T-cell (primary cell): ENCODE results near the gene MPEG1. TPM values are rescaled to one million over a fixed set of nuclear protein-coding genes. Genes with fewer than 3 reads are reported as not detected.

Experiments used
- ATAC-seq, 4 experiments: fragments of 200-7000 bp in 3 of 4; fragments of 150-1000 bp in 1 of 4; cut with Tn5 transposase; replicated peaks in 1 of 4; 1 replicate in 3 of 4; 2 replicates in 1 of 4; pipeline ENCODE4 v1.10.0; 2021; ENCODE audit warnings: moderate library complexity in 3 of 4, mild to moderate bottlenecking in 2 of 4, moderate number of reproducible peaks in 1 of 4
- CTCF ChIA-PET, 2 donors: fragments of 300-600 bp; sonication (Branson Sonifier 250); formaldehyde crosslinking; loops; one replicate each; lab custom pipeline; 2022; ENCODE audit warnings: antibody characterized with exemption in 2 of 2; lab: Charles Lee
- POLR2A ChIA-PET, 2 donors: fragments of 300-600 bp; sonication (Branson Sonifier 250); formaldehyde crosslinking; loops; one replicate each; lab custom pipeline; 2022; ENCODE audit warnings: antibody characterized with exemption in 2 of 2; lab: Charles Lee
- DNase-seq, 35 experiments: peaks; one replicate each; pipeline versions ENCODE4 v3.0.0 to v3.0.0-alpha.2; 2013 to 2023
- H3K27ac ChIP-seq: one replicate; pipeline ENCODE4 v1.5.1; 2013; ENCODE audit warnings: low read length
- H3K27me3 ChIP-seq, 2 experiments: replicated peaks in 1 of 2; 1 replicate in 1 of 2; 2 replicates in 1 of 2; pipeline versions ENCODE4 v1.6.1 to v1.7.0; 2013; ENCODE audit warnings: low read length in 1 of 2, mixed read lengths in 1 of 2; ENCODE audit not compliant: control insufficient read depth in 2 of 2, insufficient read depth in 2 of 2; ENCODE audit errors: extremely low read depth in 1 of 2
- H3K36me3 ChIP-seq, 2 donors: 1 replicate in 1 of 2; 2 replicates in 1 of 2; pipeline versions ENCODE4 v1.6.1 to v1.7.0; 2013; ENCODE audit warnings: low read length in 1 of 2; ENCODE audit not compliant: control insufficient read depth in 2 of 2, insufficient read depth in 1 of 2; ENCODE audit errors: extremely low read depth in 1 of 2
- H3K4me1 ChIP-seq, 2 experiments: 1 replicate in 1 of 2; 2 replicates in 1 of 2; pipeline versions ENCODE4 v1.6.1 to v1.7.0; 2013; ENCODE audit warnings: low read length in 2 of 2, mixed read lengths in 1 of 2; ENCODE audit not compliant: insufficient read depth in 2 of 2, control insufficient read depth in 1 of 2; ENCODE audit errors: extremely low read depth in 1 of 2
- H3K4me3 ChIP-seq, 2 donors: 1 replicate in 1 of 2; 2 replicates in 1 of 2; pipeline versions ENCODE4 v1.5.1 to v1.7.0; 2013; ENCODE audit warnings: mild to moderate bottlenecking in 2 of 2, low read length in 1 of 2, moderate library complexity in 1 of 2; ENCODE audit not compliant: control insufficient read depth in 1 of 2; ENCODE audit errors: extremely low read depth in 1 of 2
- H3K9me3 ChIP-seq: 2 replicates; pipeline ENCODE4 v1.7.0; 2013
- H3K27ac Mint-ChIP-seq, 2 donors: one replicate each; pipeline ENCODE4 v1.8.0; 2020 to 2021; ENCODE audit warnings: mild to moderate bottlenecking in 2 of 2, mixed read lengths in 2 of 2
- H3K27me3 Mint-ChIP-seq, 2 donors: one replicate each; pipeline ENCODE4 v1.8.0; 2021 to 2022; ENCODE audit warnings: mixed read lengths in 2 of 2
- H3K36me3 Mint-ChIP-seq: one replicate; pipeline ENCODE4 v1.8.0; 2021; ENCODE audit warnings: mixed read lengths
- H3K4me1 Mint-ChIP-seq, 3 donors: one replicate each; pipeline ENCODE4 v1.8.0; 2020 to 2022; ENCODE audit warnings: mixed read lengths in 3 of 3, mild to moderate bottlenecking in 1 of 3
- H3K4me3 Mint-ChIP-seq, 3 donors: one replicate each; pipeline ENCODE4 v1.8.0; 2020 to 2022; ENCODE audit warnings: mild to moderate bottlenecking in 3 of 3, mixed read lengths in 3 of 3, moderate library complexity in 3 of 3
- H3K9me3 Mint-ChIP-seq, 3 donors: one replicate each; pipeline ENCODE4 v1.8.0; 2020 to 2022; ENCODE audit warnings: mixed read lengths in 3 of 3
- WGBS: methylation state at CpG from one replicate; pipeline ENCODE4 v1.1.5; 2013; ENCODE audit warnings: missing lambda C conversion rate; ENCODE audit not compliant: insufficient coverage; 5-methylcytosine and 5-hydroxymethylcytosine counted together
- total RNA-seq, 35 experiments: library from RNA in 6 of 35; stranded (reverse) in 6 of 35; fragments of 120-200 nt in 1 of 35; gene quantifications; one replicate each; pipeline versions ENCODE4 v1.2.1 to v1.2.4 and lab custom pipeline; 2013 to 2026

The MPEG1 gene
- total RNA-seq, 5 donors from 2014 or later (not counting 1 experiment from before 2014, with no cell fraction given): 0.93 to 3.0 (median 1.4) TPM

GRCh38 chr11:59173964-59174663 lies 38.6 kb downstream of the MPEG1 start:
- Mint-ChIP-seq H3K36me3 (no peaks in the 10 kb centered on the region), H3K4me3 (peak overlapping the region in 2 of 3 donors; percentile 4 to 90), H3K27me3 (peaks cover 6 to 7% of the 10 kb centered on the region in 2 donors), H3K27ac (no peak overlapping the region), H3K4me1 (peaks cover 7 to 14% (median 9%) of the 10 kb centered on the region in 3 donors), H3K9me3 (no peaks in the 10 kb centered on the region)
- no peak overlapping the region for H3K4me3 ChIP-seq
- H3K9me3 ChIP-seq: no peaks in the 10 kb centered on the region
- peaks cover 2 to 19% of the 10 kb centered on the region in 2 experiments for H3K4me1 ChIP-seq
- H3K27me3 ChIP-seq: peaks cover 0 to 10% of the 10 kb centered on the region in 2 experiments
- no peaks in the 10 kb centered on the region for H3K36me3 ChIP-seq
- DNase-seq: no peak
- no peak overlapping the region for H3K27ac ChIP-seq
- POLR2A ChIA-PET: no interaction called here
- CTCF ChIA-PET: interaction anchor here (0.7 to 2.2 kb wide), 5 partner anchors 12 to 32 kb away, joined by 3 to 7 read pairs (median 3); no protein-coding TSS in a partner anchor
- no peak for ATAC-seq
- 100% methylated on average over 2 of the region's 7 CpGs for WGBS

DNA sequence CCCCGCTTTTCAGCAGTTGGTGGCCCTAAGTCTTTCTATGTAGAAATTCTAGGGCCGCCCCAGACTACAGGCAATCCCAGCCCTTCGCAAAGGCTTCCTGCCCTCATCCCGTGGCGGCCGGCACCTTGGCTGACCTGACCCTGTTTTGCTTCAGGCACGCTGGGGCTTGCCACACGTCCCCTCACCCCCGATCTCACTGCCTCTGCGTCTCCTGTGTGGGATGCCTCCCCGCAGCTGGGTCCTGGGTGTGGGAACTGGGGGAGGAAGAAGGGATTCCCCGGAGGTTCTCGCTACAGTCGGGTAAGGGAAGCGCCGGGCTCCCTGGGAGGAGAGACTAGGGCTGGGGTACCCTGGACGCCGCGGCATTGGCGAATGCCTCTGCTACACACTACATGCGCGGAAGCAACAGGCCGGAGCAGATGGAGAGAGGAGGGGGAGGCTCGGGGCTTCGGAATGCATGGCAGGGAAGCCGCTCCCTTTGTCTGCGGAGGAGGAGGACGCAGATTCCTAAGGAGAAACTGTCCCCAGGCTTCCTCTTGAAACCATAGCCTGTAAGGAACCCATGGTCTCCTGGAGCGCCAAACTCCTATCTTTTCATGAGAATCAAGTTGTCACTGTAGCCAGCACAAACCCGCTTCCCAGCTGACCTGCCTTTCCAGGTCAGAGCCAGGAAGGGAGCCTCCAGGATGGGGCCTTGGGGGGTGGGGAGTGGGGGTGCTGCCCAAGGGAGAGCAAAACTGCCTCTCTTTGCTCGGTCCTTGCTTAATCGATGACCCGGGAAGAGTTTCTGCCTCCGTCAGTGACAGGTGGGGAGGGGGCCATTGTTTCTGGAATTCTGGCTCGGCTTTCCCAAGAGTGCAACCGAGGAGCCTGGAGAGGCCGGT lies 39.4 kb downstream of the MPEG1 start:
- no peaks in the 10 kb centered on the region for H3K9me3 ChIP-seq
- DNase-seq (peak in 7 of 35 experiments; percentile 2 to 42 (median 9)), ATAC-seq (no peak)
- H3K36me3 Mint-ChIP-seq: no peaks in the 10 kb centered on the region
- H3K27ac ChIP-seq: no peak overlapping the region
- H3K27ac Mint-ChIP-seq: peak overlapping the region in 1 of 2 donors; percentile 58
- H3K4me3 ChIP-seq: peak overlapping the region; percentile 47 to 71
- no peaks in the 10 kb centered on the region for H3K36me3 ChIP-seq
- ChIA-PET CTCF (interaction anchor here (1.8 to 2.4 kb wide), 6 partner anchors 9 to 257 kb away, joined by 3 to 29 read pairs (median 8); partner anchors contain the start of gene FAM111A (in 1 of the 2)), POLR2A (no interaction called here)
- peak overlapping the region; percentile 79 to 90 (median 88) for H3K4me3 Mint-ChIP-seq
- H3K4me1 ChIP-seq: peaks cover 2 to 19% of the 10 kb centered on the region in 2 experiments
- no peaks in the 10 kb centered on the region for H3K9me3 Mint-ChIP-seq
- H3K27me3 ChIP-seq: peaks cover 0 to 10% of the 10 kb centered on the region in 2 experiments
- 29% methylated on average over 19 of the region's 37 CpGs for WGBS
- peaks cover 7 to 14% (median 9%) of the 10 kb centered on the region in 3 donors for H3K4me1 Mint-ChIP-seq
- H3K27me3 Mint-ChIP-seq: peaks cover 6 to 7% of the 10 kb centered on the region in 2 donors

DNA sequence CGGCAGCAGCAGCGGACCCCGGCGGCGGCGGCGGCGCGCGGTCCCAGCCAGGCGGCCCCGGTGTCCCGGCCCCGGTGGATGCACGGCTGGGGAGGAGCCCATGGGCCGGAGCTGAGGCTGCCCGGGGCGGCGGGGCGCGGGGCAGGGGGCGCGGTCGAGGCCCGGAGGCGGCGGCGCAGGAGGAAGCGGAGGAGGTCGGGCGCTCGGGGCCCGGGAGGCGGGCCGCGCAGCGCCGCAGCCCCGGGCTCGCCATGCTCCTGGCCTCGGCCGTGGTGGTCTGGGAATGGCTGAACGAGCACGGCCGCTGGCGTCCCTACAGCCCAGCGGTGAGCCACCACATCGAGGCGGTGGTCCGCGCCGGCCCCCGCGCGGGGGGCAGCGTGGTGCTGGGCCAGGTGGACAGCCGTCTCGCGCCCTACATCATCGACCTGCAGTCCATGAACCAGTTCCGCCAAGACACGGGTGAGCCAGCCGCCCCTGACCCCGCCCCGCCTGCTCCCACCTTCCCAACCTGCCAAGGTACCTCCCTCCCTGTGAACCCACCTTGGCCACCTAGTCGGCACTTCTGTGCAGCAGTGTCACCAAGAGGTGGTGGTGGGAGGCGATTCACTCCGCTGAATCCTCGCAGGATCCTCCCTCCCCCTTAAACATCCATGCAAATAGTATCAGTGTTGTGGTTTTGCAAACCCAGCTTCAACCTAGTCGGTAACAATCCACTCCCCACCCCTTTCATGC lies 40.2 kb downstream of the MPEG1 start:
- DNase-seq: peak in 16 of 35 experiments; percentile 2 to 32 (median 10)
- peaks cover 6 to 7% of the 10 kb centered on the region in 2 donors for H3K27me3 Mint-ChIP-seq
- peak overlapping the region; percentile 71 for H3K4me3 ChIP-seq
- H3K4me3 Mint-ChIP-seq: peak overlapping the region; percentile 79 to 90 (median 88)
- no peaks in the 10 kb centered on the region for H3K36me3 Mint-ChIP-seq
- H3K4me1 Mint-ChIP-seq: peaks cover 7 to 14% (median 9%) of the 10 kb centered on the region in 3 donors
- H3K36me3 ChIP-seq: no peaks in the 10 kb centered on the region
- WGBS: under 1% methylated on average over 65 of the region's 70 CpGs
- peak overlapping the region in 1 of 2 donors; percentile 58 for H3K27ac Mint-ChIP-seq
- H3K9me3 Mint-ChIP-seq: no peaks in the 10 kb centered on the region
- no peaks in the 10 kb centered on the region for H3K9me3 ChIP-seq
- peaks cover 0 to 10% of the 10 kb centered on the region in 2 experiments for H3K27me3 ChIP-seq
- POLR2A ChIA-PET: interaction anchor here in 1 of 2 donors (0.8 kb wide), 1 partner anchor 19 kb away, joined by 4 read pairs; no protein-coding TSS in a partner anchor
- peaks cover 2 to 19% of the 10 kb centered on the region in 2 experiments for H3K4me1 ChIP-seq
- ATAC-seq: peak; percentile 28 to 58 (median 50)
- no peak overlapping the region for H3K27ac ChIP-seq
- CTCF ChIA-PET: interaction anchor here (0.8 to 2.8 kb wide), 22 partner anchors 8 to 257 kb away, joined by 3 to 33 read pairs (median 8); partner anchors contain the start of gene FAM111A (in 1 of the 2)

DNA sequence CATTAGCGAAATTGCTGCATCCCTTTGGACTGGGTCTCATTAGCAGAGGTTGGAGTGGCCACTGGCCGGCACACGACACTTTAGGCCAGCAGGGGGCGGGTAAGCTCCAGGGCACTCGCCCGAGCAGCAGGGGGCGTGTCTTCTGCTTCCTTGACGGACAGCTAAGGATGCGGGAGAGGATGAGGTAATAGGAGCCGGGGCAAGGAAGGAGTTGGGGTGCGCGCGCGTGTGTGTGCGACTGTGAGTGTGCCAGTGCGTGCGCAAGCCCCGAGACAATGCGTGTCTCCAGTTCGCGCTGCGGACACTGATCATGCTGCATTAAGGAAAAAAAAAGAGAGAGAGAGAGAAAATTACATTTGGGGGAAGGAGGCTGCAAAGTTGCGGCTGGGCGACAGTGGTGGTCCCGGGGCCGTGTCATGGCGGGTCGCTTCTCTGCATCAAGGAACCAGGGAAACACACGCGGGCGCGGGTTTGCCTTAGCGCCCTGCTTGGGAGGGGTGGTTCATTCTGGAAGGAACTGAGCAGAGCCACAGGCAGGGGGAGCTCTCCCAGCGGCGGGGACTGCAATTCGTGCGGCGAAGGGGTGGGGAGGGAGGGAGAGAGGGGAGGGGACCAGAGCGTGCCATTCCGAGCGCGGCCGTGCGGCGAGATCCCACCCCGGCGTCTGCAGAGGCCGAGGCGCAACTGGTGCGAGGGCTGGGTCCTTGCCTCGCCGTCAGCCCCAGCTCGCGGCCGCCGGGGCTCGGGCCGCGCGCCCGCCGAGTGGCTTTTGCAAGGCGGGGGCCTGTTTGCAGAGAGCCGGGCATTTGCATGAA lies 41.0 kb downstream of the MPEG1 start, which contains the start of gene DTX4:
Gene DTX4 (plus strand): TSS at position 625 of the 815 bp plus-strand sequence. CDS start 464 bp downstream, outside the sequence.
- Mint-ChIP-seq H3K9me3 (no peaks in the 10 kb centered on the region), H3K27ac (peak within 1 kb of the TSS in 1 of 2 donors; percentile 58)
- POLR2A ChIA-PET: interaction anchor here (0.6 to 1.0 kb wide), 4 partner anchors 14 to 65 kb away, joined by 3 to 4 read pairs (median 4); no protein-coding TSS in a partner anchor

DNA sequence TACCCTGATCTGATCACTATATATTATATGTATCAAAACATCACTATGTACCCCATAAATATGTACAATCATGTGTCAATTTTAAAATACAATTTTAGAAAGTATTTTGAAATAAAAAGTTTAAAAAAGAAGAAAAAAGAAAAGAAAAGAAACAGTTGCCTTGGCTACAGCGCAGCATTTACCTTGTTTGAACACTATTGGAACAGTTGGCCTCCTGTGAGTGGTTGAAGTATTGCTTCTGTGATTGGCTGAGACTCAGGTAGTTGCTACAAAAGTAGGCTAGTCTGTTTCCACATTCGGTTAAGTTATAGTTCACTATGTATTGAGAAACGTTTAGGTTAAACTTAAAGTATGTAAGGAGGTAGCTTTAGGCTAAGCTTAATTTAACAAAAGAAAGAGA lies 48.7 kb downstream of the MPEG1 start:
- H3K36me3 ChIP-seq: no peaks in the 10 kb centered on the region
- ATAC-seq (no peak), DNase-seq (no peak)
- H3K4me1 Mint-ChIP-seq: no peaks in the 10 kb centered on the region
- peaks cover 0 to 8% of the 10 kb centered on the region in 2 experiments for H3K27me3 ChIP-seq
- CTCF ChIA-PET: interaction anchor here (0.6 to 2.2 kb wide), 5 partner anchors 8 to 600 kb away, joined by 3 to 8 read pairs (median 6); partner anchors contain the start of gene DTX4 (in 1 of the 2)
- H3K4me1 ChIP-seq: no peaks in the 10 kb centered on the region
- H3K9me3 ChIP-seq: no peaks in the 10 kb centered on the region
- H3K9me3 Mint-ChIP-seq: no peaks in the 10 kb centered on the region
- H3K4me3 ChIP-seq: no peak overlapping the region
- H3K4me3 Mint-ChIP-seq: no peak overlapping the region
- POLR2A ChIA-PET: interaction anchor here in 1 of 2 donors (0.6 kb wide), 1 partner anchor 129 kb away, joined by 4 read pairs; no protein-coding TSS in a partner anchor
- WGBS: 89% methylated on average over 1 of the region's 3 CpGs
- peaks cover 24 to 30% of the 10 kb centered on the region in 2 donors for H3K27me3 Mint-ChIP-seq
- no peaks in the 10 kb centered on the region for H3K36me3 Mint-ChIP-seq
- H3K27ac ChIP-seq: no peak overlapping the region
- H3K27ac Mint-ChIP-seq: no peak overlapping the region

More for the DNA sequence above, 41.0 kb downstream of the MPEG1 start, which contains the start of gene DTX4:
- Histone ChIP-seq H3K4me1 (peaks cover 2 to 19% of the 10 kb centered on the region in 2 experiments), H3K9me3 (no peaks in the 10 kb centered on the region), H3K36me3 (no peaks in the 10 kb centered on the region), H3K27ac (peak within 1 kb of the TSS; percentile 40), H3K27me3 (peaks cover 0 to 10% of the 10 kb centered on the region in 2 experiments), H3K4me3 (peak within 1 kb of the TSS; percentile 71 to 75)
- Mint-ChIP-seq H3K4me3 (peak within 1 kb of the TSS; percentile 79 to 90 (median 88)), H3K36me3 (no peaks in the 10 kb centered on the region), H3K4me1 (peaks cover 7 to 14% (median 9%) of the 10 kb centered on the region in 3 donors), H3K27me3 (peaks cover 6 to 7% of the 10 kb centered on the region in 2 donors)
- CTCF ChIA-PET: interaction anchor here (0.6 to 2.8 kb wide), 34 partner anchors 8 to 1485 kb away, joined by 3 to 33 read pairs (median 6); partner anchors contain the start of genes FAM111A (in 1 of the 2) and MPEG1 (in 1 of the 2)
- peak; percentile 86 to 94 (median 90) for ATAC-seq
- DNase-seq: peak; percentile 73 to 93 (median 85)
- WGBS: under 1% methylated on average over 63 of the region's 64 CpGs
